NCI-H1048 (cell line): ENCODE measurements around the gene INMT.

Source experiments
- DNase-seq: peaks from one replicate; lab custom pipeline; 2025; lab: John Stamatoyannopoulos, UW

INMT gene

DNA sequence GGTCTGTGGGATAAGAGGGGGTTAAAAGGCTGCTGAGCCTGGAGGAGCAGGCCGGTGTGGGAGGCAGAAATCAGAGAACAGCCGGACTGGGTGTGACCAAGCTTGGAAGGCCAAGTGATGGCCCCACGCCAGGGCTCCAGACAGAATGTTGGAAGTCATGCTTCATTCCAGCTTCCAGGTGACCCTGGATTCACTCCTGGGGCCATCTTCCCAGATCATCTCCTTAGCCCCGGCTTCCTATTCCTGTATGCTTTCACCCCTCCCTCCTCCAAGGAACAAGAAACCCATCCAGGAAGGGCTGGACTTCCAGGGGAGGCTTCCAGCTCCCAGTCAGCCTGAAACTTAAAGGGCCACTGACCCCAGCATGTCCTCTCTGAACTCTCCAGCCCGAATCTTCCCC is 1.0 kb downstream of the INMT start:
- no peak for DNase-seq

- no peak for DNase-seq
Observed at GRCh38 chr7:30754315-30754877, 2.5 kb downstream of the INMT start.

- no peak for DNase-seq
Observed at GRCh38 chr7:30755384-30756154, 3.6 kb downstream of the INMT start.

- DNase-seq, result no peak
Observed at GRCh38 chr7:30757342-30757692, 5.4 kb downstream of the INMT start.

- DNase-seq, result no peak
Observed at GRCh38 chr7:30760514-30761213, 8.7 kb downstream of the INMT start.

DNA sequence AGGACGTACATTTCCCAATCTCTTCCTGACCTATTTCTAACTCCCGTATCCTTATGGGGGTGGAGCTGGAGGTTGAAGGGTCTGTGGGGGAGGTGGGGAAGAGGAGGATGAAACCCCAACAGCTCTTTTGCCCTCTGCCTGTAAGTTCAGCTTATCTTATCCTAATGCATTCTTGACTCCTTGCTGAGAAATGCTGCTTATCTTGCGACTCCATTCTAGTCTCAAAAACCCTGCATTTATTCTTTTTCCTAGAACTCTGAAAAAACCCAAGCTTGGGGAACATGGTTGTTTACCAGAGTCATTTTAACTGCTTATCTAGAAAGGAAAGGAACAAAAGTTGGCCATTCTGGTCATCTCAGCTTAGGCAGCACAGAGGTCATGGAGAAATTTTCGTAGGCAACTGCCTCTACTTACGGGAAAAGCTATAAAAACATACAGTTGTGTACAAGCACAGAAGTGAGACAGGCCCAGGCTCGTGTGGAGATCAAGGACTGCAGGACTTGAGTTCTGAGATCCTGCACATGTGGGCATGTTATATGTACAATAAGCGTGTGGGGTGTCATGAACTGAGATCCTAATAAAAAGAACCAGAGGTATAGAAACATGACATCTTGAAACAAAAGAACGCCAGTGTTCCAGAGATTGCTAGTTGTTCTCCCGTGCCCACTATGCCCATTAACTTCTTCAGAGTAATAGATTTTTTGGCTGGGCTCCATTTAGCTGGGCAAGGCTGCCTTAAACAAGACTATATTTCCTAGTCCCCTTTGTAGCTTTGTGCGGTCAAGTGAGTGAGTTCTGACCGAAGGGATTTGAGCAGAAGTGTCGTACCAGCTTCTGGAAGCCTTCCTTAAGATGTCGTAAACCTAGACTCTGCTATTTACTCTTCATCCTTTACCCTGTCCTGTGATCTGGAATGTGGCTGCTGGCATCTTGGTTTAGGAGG is 9.6 kb downstream of the INMT start:
- DNase-seq, result no peak

DNA sequence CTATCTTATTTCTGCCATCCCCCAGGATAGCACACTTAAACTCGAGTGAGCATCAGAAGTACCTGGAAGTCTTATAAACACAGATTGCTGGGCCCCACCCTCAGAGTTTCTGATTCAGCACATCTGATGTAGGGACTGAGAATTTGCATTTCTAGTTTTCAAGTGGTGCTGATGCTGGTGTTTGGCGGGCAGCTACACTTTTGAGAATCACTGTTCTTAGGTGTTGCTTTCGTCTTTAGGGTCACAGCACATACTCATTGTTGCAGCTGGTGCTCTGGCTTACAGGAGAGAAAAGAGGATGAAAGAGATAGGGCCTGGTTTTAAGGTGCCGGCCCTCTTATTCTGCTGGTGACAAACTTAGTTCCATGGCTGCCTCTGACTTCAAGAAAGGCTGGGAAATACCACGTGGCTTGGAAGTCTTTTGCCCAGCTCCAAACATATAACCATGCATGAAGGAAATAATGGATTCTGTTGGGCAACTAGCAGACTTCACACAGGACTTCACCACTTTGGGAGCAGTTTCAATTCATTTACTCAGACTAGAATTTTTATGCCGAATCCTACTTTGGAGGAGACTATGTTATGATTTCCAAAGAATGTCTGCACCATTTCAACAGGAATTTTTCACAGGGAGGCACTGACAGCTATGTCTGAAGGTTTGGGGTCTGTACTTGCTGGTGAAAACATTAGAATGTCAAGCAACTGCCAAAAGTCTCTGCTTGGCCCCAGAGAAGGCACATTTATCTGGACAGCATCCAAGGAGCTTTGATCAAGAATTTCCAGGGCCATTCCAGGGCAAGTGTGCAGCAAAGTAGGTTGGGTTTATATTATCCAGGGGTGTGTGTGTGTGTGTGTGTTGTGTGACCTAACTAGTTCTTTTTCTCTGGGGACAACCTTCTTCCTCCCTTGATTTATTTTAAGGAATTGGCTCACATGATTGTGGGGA is 12.4 kb downstream of the INMT start:
- no peak for DNase-seq

- no peak for DNase-seq
Observed at GRCh38 chr7:30765408-30765807, 13.5 kb downstream of the INMT start.

DNA sequence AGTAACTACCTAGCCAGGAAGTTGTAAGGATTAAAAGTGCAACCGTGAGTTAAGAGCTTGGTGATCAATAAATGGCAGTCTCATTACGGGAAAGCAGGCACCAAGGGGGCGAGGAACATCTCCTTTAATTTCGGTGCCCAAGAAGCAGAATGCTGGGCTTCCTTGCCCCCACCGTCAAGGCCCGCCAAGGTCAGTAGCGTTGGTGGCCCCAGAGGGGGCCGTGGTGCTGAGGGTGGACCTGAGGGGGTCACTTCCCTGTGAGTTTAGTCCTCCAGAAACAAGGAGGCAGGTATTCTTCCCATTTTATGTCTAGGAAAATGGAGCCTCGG is 18.9 kb downstream of the INMT start:
- DNase-seq, result no peak

GRCh38 chr7:30771174-30771879 is 19.4 kb downstream of the INMT start, which contains the start of gene MINDY4:
TSS of gene MINDY4 (plus strand) at chr7:30771417. CDS start at chr7:30771494, 77 bp downstream.
- DNase-seq, result peak; percentile 29

DNA sequence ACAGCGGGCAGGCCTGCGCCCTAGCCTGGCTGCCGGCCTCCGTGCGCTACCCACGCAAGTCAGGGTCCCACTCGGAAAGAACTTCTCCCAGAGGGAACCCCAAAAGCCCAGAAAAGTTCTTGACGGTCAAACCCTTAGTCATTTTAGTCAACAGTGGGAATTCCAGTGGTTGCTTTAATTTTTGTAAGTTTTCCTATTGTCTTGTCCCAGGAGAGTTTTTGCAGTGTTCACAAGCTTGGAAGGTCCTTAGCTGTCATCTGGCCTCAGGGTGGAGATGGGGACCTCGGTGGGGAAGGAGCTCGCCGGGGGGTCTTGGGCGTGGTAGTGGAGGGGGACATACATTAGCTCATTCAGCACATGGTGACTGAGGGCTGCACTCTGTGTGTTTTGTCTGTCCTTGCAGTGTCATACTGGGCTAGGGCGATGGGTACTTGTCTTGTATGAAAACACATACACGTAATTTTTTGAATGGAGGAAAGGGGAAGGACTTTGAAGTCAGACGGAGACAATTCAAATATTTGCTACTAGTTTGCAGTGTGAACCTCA is 20.0 kb downstream of the INMT start:
- DNase-seq, result no peak

DNA sequence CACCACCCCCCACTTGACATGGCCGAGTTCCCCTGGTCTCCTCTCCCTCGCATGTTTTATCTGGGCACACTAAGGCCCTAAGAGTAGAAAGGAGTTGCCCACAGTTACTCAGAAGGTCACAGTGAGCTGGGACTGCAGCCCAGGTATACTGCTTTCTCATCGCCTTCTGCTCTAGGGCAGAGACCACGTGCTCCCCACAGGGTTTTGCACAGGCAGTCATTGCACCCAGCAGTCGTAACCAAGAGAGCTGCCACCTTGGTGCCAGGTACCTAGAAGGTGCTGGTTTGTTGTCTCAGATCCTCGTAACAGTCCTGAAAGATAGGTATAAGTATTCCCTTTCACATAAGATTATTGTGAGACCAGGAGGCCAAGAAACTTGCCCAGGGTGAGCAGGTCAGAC is 21.0 kb downstream of the INMT start:
- DNase-seq, result no peak

- DNase-seq, result no peak
Observed at GRCh38 chr7:30775992-30776391, 24.1 kb downstream of the INMT start.

GRCh38 chr7:30776971-30777370 is 25.0 kb downstream of the INMT start:
- DNase-seq, result no peak

DNA sequence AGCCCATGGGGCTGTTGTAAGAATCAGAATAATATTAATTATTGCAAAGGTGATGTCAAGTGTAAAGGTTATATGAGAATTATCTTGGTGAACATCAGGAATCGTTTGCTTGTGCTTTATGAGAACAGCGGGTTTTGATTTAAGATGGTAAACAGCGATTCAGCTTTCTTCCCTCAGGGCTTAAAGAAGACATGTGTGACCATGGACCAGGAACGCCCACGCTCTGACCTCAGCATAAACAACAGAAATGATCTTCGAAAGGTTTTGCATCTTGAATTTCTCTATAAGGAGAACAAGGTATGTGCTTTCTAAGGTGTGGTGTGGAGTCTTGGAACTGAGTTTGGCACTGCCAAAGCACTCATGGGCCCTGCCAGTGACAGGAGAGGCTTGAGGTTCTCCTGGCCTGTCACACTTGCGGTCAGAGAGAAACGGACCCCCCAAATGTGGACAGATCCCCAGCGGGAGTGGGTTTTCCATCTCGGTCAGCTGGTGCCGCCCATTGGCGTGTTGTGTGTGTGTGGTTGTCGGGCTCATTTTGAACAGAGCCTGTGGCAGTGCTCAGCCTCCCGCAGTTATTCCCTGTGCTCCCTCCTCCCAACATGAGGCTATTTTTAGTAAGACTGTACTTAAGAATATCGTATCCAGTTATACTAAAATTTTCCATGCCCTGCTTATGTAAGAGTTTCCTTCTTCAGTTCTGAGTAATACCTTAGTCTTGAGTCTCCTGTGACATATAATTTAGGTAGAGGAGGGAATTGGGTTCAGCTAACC is 26.5 kb downstream of the INMT start:
- no peak for DNase-seq

GRCh38 chr7:30779574-30779973 is 27.6 kb downstream of the INMT start:
- no peak for DNase-seq

DNA sequence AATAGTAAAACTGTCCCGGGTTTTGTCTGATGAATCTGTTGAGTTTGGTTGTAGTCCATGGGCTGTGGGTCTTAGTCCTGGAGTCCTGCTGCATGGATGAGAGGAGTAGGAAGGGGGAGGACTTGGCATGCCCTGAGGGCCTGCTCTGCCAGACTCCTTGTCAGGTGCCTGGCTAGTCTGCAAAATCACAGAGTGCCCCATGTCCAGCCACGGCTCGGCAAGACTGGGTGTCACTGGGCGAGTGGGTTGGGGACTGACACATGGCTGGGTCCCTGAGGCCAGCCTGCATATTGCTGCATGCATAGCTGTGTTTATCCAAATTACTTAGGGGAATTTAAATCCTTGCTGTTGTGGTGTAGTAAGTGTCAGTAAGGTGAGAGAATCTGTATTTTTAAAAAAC is 29.0 kb downstream of the INMT start:
- DNase-seq, result no peak

DNA sequence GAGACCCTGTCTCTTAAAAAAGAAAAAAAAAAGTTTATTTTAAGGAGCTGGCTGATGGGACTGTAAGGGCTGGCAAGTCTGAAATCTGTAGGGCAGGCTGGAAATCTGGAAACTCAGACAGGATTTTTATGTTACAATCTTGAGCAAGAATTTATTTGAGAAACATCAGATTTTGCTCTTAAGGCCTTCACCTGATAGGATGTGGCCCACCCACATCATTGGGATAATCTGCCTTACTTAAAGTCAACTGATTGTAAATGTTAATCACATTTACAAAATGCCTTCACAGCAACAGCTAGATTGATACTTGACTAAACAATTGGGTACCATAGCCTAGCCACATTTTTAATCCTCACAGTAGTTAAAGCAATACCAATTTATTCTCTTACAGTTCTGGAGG is 30.8 kb downstream of the INMT start:
- DNase-seq, result no peak

- DNase-seq, result no peak
Observed at GRCh38 chr7:30785786-30786185, 33.9 kb downstream of the INMT start.

DNA sequence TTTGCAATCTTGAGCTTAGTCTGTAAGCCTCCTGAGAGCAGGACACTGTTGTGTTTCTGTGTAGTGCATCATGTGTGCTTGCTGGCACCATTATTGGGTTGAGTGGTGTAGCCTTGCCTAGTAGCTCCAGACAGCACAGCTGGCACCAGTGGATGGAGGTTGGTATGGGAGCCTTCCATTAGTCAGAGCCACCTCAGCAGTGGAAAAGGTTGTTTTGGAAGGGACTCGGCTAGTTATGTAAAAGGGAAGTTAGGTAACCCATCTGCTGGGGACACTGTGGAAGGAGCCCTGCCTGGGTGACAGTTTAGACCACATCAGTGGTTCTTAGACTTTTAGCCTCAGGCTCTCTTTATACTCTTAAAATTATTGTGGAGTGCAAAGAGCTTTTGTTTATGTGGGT is 35.6 kb downstream of the INMT start:
- DNase-seq, result no peak
